Caco-2 (cell line): ENCODE measurements around the gene RNF130. TPM values are rescaled to one million over a fixed set of nuclear protein-coding genes. Genes with fewer than 3 reads are reported as not detected.

Experiments
- BruUV-seq: library from RNA; stranded (reverse); fragments of 400-500 nt; replicated peaks from 2 replicates; lab custom pipeline; 2021; lab: Mats Ljungman, UMichigan
- CTCF ChIA-PET: fragments of 300-600 bp; sonication (Branson Sonifier 250); formaldehyde crosslinking; loops from one replicate; lab custom pipeline; 2022; ENCODE audit warnings: antibody characterized with exemption; lab: Charles Lee
- POLR2A ChIA-PET: fragments of 300-600 bp; sonication (Branson Sonifier 250); formaldehyde crosslinking; loops from one replicate; lab custom pipeline; 2022; ENCODE audit warnings: antibody characterized with exemption; lab: Charles Lee
- DNase-seq, 2 experiments: peaks; one replicate each; pipeline versions ENCODE4 v3.0.0 to v3.0.0-alpha.2; 2020 to 2022
- H3K27me3 ChIP-seq: replicated peaks from 2 replicates; pipeline ENCODE4 v1.6.0; 2011; ENCODE audit warnings: low read length; ENCODE audit not compliant: control insufficient read depth, insufficient read depth
- H3K36me3 ChIP-seq: 2 replicates; pipeline ENCODE4 v1.5.1; 2011; ENCODE audit warnings: low read length; ENCODE audit not compliant: control insufficient read depth, insufficient read depth
- H3K4me1 ChIP-seq: fragments of 250-450 bp; sonication (Bioruptor Pico); 2 replicates; pipeline ENCODE4 v1.5.1; 2020; ENCODE audit warnings: mild to moderate bottlenecking
- H3K4me3 ChIP-seq: 2 replicates; pipeline ENCODE4 v1.5.1; 2011; ENCODE audit warnings: low read depth, mild to moderate bottlenecking, control low read depth, low read length
- H3K9me3 ChIP-seq: fragments of 250-450 bp; sonication (Bioruptor Pico); 2 replicates; pipeline ENCODE4 v1.5.1; 2020; ENCODE audit warnings: mild to moderate bottlenecking, moderate library complexity
- H3K27ac Mint-ChIP-seq: one replicate; pipeline ENCODE4 v1.8.0; 2022; ENCODE audit warnings: mixed read lengths; ENCODE audit not compliant: unreplicated experiment
- H3K27me3 Mint-ChIP-seq: one replicate; pipeline ENCODE4 v1.8.0; 2022; ENCODE audit warnings: mixed read lengths; ENCODE audit not compliant: insufficient read depth, unreplicated experiment
- H3K36me3 Mint-ChIP-seq: one replicate; pipeline ENCODE4 v1.8.0; 2022; ENCODE audit warnings: mild to moderate bottlenecking, mixed read lengths; ENCODE audit not compliant: insufficient read depth, unreplicated experiment
- H3K4me1 Mint-ChIP-seq: one replicate; pipeline ENCODE4 v1.8.0; 2022; ENCODE audit warnings: low read depth, mixed read lengths; ENCODE audit not compliant: unreplicated experiment
- H3K4me3 Mint-ChIP-seq: one replicate; pipeline ENCODE4 v1.8.0; 2022; ENCODE audit warnings: mild to moderate bottlenecking, moderate library complexity, mixed read lengths; ENCODE audit not compliant: unreplicated experiment
- H3K9me3 Mint-ChIP-seq: one replicate; pipeline ENCODE4 v1.8.0; 2022; ENCODE audit warnings: mixed read lengths; ENCODE audit not compliant: unreplicated experiment
- CTCF ChIP-seq, 2 experiments: fragments of 200-600 bp in 1 of 2; IDR thresholded peaks; 1 replicate in 1 of 2; 2 replicates in 1 of 2; pipeline versions ENCODE4 v1.5.1 to v1.8.0; 2011 to 2022; ENCODE audit warnings: antibody characterized with exemption in 1 of 2, control low read depth in 1 of 2, inconsistent platforms in 1 of 2, low read depth in 1 of 2, low read length in 1 of 2, mild to moderate bottlenecking in 1 of 2, moderate library complexity in 1 of 2; ENCODE audit not compliant: insufficient read depth in 1 of 2, severe bottlenecking in 1 of 2, unreplicated experiment in 1 of 2
- intact Hi-C: fragments of 100-400 bp; cut with micrococcal nuclease; formaldehyde crosslinking; loops from one replicate; pipeline ENCODE4 v1.10.0; 2022; ENCODE audit not compliant: unreplicated experiment
- total RNA-seq: library from RNA; stranded (reverse); gene quantifications from 2 replicates; pipeline ENCODE4 v1.2.3, GENCODE V29; 2022

RNF130 gene
- total RNA-seq, 1 experiment from 2014 or later: 34.5 TPM

DNA sequence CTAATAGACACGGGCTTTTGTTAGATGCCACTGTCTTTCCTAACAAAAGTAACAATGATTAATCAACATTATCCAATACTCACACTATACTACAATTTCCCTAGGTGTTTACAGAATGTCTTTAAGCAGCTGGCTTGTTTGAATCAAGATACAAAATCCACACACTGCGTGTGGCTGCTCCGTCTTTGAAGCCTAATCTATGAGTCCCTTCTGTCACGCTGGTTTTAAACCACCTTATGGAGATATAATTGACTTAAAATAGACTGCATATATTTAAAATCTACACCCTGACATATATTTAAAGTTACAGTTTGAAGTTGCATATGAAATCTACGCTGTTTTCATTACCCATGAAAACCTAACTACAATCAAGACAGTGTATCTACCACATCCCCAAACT lies 89.9 kb downstream of the RNF130 start:
- CTCF ChIA-PET: no interaction called here
- no peaks in the 10 kb centered on the region for H3K36me3 ChIP-seq
- Mint-ChIP-seq H3K27ac (no peak overlapping the region), H3K9me3 (no peaks in the 10 kb centered on the region), H3K4me3 (no peak overlapping the region), H3K27me3 (no peaks in the 10 kb centered on the region), H3K36me3 (no peaks in the 10 kb centered on the region), H3K4me1 (no peaks in the 10 kb centered on the region)
- H3K27me3 ChIP-seq: no peaks in the 10 kb centered on the region
- BruUV-seq: no TSS peak
- no peak for DNase-seq
- POLR2A ChIA-PET: no interaction called here
- no peak overlapping the region for H3K4me3 ChIP-seq
- intact Hi-C loops: no loop called here
- H3K9me3 ChIP-seq: no peaks in the 10 kb centered on the region
- no peaks in the 10 kb centered on the region for H3K4me1 ChIP-seq
- no peak for TF ChIP-seq CTCF (IDR thresholded peaks at IDR 0.05; ENCODE audit: insufficient read depth in 1 of 2, low read depth in 1 of 2, low read length in 1 of 2, severe bottlenecking in 1 of 2, unreplicated experiment in 1 of 2)

GRCh38 chr5:179980767-179981166 lies 90.8 kb downstream of the RNF130 start:
- Mint-ChIP-seq H3K9me3 (no peaks in the 10 kb centered on the region), H3K4me3 (no peak overlapping the region), H3K27ac (no peak overlapping the region), H3K4me1 (no peaks in the 10 kb centered on the region), H3K27me3 (no peaks in the 10 kb centered on the region), H3K36me3 (no peaks in the 10 kb centered on the region)
- Histone ChIP-seq H3K27me3 (no peaks in the 10 kb centered on the region), H3K36me3 (no peaks in the 10 kb centered on the region), H3K4me1 (no peaks in the 10 kb centered on the region), H3K4me3 (no peak overlapping the region), H3K9me3 (no peaks in the 10 kb centered on the region)
- no peak for TF ChIP-seq CTCF (IDR thresholded peaks at IDR 0.05; ENCODE audit: insufficient read depth in 1 of 2, low read depth in 1 of 2, low read length in 1 of 2, severe bottlenecking in 1 of 2, unreplicated experiment in 1 of 2)
- BruUV-seq: no TSS peak
- POLR2A ChIA-PET: no interaction called here
- no peak for DNase-seq
- CTCF ChIA-PET: no interaction called here
- intact Hi-C loops: no loop called here

GRCh38 chr5:179978792-179979191 lies 92.8 kb downstream of the RNF130 start:
- no peaks in the 10 kb centered on the region for H3K4me1 Mint-ChIP-seq
- no peaks in the 10 kb centered on the region for H3K27me3 Mint-ChIP-seq
- BruUV-seq: no TSS peak
- no peaks in the 10 kb centered on the region for H3K9me3 Mint-ChIP-seq
- H3K27ac Mint-ChIP-seq: no peak overlapping the region
- intact Hi-C loops: loop anchor here (5.0 kb wide), 1 partner anchor 64 kb away; no protein-coding TSS in a partner anchor
- no peaks in the 10 kb centered on the region for H3K4me1 ChIP-seq
- H3K36me3 Mint-ChIP-seq: no peaks in the 10 kb centered on the region
- H3K4me3 ChIP-seq: no peak overlapping the region
- no peaks in the 10 kb centered on the region for H3K27me3 ChIP-seq
- peaks cover 2% of the 10 kb centered on the region for H3K36me3 ChIP-seq
- ChIA-PET CTCF (no interaction called here), POLR2A (no interaction called here)
- H3K9me3 ChIP-seq: no peaks in the 10 kb centered on the region
- DNase-seq: no peak
- no peak overlapping the region for H3K4me3 Mint-ChIP-seq
- TF ChIP-seq CTCF (IDR thresholded peaks at IDR 0.05; ENCODE audit: insufficient read depth in 1 of 2, low read depth in 1 of 2, low read length in 1 of 2, severe bottlenecking in 1 of 2, unreplicated experiment in 1 of 2): no peak
